ENCODE data around the gene KHDC4.
"Not testable (repeated sequence)": the region's sequence is repeated elsewhere in the genome, so short reads cannot be mapped to it uniquely, and the experiment has no call there.

KHDC4 gene

DNA sequence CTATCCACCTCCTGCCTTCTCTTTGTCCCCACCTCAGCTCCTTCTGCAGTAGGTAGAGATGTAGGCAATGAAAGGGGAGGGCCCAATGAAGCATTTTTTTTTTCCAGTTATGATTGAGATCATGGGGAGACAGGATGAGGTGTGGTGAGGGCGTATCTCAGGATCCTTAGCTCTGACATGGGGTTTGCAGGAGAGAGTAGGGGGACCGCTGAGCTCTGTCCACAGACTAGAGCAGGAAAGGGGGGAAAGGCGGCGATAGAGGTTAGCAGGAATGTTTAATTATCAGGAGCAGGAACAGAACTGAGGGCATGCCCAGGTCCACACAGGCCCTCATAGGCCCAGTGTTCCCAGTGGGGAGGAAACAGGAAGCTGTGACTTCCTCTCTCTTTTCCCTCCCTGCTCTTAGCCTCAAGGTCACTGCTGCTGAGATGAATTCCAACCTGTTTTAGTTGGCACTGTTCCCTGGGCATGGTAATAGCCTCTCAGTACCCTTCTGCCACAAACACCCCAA, 6.3 kb upstream of the KHDC4 start:
- DNase-seq: peak; percentile 66

GRCh38 chr1:155938220-155938627, 4.0 kb upstream of the KHDC4 start:
- peak; percentile 97 for DNase-seq

DNA sequence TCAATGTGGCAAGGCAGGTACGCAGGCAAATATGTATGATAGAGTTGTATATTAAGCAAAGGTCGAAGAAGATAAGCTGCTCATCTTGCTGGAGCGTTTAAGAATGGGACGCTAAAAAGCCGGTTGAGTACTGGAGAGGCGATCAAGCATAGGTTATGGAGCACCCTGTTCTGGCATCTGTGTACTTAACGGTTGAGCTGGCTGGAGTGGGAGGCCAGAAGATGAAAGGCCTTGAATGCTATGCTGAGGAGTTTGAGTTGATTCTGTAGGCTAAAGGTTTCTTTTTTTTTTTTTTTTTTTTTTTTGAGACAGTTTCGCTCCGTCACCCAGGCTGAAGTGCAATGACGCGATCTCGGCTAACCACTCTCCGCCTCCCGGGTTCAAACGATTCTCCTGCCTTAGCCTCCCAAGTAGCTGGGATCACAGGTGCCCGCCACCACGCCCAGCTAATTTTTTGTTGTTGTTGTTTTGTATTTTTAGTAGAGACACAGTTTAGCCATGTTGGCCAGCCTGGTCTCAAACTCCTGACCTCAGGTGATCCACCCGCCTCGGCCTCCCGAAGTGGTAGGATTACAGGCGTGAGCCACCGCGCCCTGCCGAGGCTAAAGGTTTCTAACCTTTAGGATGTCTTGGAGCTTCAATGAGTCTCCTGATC, 850 bp upstream of the KHDC4 start:
- peak; percentile 86 for DNase-seq

DNA sequence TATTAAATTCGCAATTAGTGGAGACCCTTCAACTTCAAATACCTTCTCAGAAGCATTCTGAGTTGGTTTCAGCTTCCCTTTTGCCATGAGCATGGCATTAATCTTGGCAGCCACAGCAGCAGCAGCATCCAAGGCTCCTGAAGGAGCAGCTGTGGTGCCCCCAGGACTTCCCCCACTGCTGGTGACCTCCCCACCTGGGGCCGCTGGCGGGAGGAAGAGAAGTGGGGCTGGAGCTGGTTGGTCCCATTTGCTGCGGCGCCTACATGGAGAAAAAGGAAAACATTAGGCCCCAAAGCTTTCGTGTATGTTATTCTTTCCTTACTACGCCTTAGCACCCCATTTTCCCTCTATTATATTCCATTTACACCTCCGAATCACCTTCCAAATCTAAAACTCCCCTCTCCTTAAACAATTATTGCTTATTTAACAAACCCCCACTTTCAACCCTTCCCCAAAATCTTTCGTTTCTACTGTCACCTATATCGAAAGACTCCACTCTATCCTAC, 569 bp downstream of the KHDC4 start:
- no peak for DNase-seq

DNA sequence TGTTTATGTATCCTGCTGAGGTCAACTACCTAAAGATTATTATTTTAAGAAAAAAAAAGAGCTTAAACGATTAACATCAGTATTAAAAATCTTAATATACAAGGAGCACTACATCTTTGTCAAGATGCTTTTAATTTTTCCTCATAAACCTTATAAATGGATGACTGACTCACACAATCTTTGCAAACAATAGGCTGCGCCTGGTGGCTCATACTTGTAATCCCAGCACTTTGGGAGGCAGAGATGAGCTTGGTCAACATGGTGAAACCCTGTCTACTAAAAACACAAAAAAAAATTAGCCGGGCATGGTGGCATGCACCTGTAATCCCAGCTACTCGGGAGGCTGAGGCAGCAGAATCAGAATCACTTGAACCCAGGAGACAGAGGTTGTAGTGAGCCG, 1.7 kb downstream of the KHDC4 start:
- DNase-seq: no peak

DNA sequence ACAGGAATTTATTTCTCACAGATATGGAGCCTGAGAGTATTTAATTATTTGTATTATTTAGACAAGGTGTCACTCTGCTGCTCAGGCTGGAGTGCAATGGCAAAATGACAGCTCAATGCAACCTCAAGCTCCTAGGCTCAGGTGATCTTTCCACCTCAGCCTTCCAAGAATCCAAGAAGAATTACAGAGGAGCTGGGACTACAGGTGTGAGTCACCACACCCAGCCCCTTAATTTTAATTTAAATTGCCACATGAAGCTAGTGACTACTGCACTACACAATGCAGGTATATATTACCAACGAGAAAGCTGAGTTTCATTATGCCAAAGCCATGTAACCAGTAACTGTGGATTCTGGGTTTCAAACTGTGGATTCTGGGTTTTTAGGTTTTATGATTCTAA, 2.1 kb downstream of the KHDC4 start:
- DNase-seq: no peak

DNA sequence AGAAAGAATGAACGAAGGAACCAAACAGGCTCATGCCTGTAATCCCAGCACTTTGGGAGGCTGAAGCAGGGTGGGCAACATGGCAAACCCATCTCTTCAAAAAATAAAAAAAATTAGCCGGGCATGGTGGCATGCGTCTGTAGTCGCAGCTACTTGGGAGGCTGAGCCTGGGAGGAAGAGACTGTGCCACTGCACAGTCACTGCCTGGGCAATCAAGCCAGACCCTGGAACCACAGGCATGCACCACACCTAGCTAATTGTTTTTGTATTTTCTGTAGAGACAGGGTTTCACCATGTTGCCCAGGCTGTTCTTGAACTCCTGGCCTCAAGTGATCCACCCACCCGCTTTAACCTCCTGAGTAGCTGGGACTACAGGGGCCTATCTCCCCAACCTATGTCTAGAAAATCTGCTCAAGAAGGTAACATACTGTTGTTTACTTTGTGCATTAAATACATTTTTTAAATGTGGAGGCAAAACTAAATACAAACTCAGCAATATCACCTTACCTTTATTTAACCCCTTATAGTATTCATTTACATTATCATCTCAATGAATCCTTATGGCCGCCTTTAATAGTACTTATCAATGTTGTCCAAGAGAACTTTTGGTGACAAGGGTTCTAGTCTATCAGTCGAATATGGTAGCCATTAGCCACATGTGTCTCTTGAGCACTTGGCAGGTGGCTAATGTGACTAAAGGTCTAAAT, 2.7 kb downstream of the KHDC4 start:
- no peak for DNase-seq

DNA sequence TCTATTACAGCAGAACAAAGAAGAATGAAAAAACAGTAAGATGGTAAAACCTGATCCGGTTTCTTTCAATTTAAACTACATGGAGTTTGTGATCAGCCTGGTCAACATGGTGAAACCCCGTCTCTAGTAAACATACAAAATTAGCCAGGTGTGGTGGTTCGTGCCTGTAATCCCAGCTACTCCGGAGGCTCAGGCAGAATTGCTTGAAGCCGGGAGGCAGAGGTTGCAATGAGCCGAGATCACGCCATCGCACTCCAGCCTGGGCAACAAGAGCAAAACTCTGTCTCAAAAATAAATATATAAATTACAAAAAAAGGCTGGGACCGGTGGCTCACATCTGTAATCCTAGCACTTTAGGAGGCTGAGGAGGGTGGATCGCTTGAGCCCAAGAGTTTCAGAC, 3.5 kb downstream of the KHDC4 start:
- not testable (repeated sequence) for DNase-seq

GRCh38 chr1:155929057-155929456, 5.2 kb downstream of the KHDC4 start:
- DNase-seq: no peak

DNA sequence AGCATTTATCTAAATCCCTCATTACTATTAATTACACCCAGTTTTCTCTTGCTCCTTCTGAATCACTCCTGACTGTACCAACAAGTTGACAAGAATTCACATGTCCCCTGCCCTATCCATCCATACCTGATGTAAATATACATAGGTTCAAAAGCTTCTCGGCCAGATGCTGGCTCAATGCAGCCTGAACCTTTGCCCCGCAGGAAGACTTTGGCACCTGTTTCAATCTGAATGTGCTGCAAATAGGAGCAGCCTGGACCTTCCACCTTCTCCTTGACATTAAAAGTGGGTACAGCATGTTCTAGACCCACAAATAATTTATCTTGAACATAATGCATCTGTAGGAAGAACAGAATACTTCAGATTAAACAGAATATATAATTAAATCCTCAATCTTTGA, 8.7 kb downstream of the KHDC4 start:
- DNase-seq: no peak

- no peak for DNase-seq
Measured at GRCh38 chr1:155920717-155921116, 13.5 kb downstream of the KHDC4 start.

GRCh38 chr1:155919801-155920200, 14.4 kb downstream of the KHDC4 start:
- no peak for DNase-seq

DNA sequence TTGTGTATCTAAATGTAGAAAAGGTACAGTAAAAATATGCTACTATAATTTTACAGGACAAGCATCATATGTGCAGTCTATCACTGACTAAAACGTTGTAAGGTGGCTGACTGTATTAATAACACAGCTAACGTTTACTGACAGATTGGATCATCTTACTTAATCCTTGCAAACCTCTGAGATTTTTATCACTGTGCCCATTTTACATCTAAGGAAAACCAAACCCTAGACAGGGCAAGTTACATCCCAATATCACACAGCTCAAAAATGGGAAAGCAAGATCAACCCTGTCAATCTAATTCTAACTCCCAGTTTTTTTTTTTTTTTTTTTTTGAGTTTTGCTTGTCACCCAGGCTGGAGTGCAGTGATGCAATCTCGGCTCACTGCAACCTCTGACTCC, 15.6 kb downstream of the KHDC4 start:
- no peak for DNase-seq

DNA sequence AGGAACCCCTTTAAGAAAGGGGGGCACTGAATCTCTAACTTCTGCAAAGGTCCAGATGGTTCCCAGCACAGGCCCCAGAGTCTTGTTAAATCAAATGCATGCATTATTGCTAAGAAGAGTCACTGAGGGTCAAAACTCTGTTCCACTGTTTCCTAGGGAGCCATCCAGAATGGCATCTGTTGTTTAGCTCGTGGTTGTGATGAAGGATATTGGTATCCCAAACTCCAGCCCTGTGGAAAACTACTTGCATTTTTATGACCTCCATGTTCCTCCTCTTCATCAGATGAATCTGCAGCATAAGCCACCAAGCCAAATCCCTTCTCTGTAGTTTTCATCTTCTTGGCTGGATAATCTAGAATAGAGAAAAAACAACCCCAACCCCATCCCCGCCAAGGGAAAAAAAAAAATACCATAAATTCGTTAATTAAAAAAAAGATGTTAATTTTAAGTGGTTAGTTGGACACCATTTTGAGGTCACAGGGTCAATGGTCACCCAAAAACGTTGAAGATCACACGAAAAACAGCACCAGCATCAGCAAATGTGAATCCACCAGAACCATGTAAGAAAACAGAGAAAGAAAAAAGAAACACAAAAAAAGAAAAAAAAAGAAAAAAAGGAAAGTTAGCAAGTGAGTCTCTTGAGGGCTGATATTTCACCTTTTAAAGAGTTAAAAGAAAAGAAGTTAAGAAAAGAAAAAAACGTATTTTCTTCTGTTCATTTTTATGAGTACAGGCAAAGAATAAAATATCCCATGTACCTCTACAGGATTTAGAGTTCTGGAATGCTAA, 20.1 kb downstream of the KHDC4 start:
- DNase-seq: no peak

DNA sequence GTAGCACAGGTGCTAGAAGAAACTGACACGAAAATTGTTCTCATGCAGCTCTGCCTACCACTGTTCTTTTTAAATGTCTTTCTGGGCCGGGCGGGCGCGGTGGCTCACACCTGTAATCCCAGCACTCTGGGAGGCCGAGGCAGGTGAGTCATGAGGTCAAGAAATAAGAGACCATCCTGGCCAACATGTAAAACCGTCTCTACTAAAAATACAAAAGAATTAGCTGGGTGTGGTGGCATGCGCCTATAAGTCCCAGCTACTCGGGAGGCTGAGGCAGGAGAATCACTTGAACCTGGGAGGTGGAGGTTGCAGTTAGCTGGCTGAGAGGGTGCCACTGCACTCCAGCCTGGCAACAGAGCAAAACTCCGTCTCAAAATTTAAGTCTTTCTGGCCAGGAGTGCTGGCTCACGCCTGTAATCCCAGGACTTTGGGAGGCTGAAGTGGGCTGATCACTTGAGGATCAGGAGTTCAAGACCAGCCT, 22.1 kb downstream of the KHDC4 start:
- DNase-seq: no peak

DNA sequence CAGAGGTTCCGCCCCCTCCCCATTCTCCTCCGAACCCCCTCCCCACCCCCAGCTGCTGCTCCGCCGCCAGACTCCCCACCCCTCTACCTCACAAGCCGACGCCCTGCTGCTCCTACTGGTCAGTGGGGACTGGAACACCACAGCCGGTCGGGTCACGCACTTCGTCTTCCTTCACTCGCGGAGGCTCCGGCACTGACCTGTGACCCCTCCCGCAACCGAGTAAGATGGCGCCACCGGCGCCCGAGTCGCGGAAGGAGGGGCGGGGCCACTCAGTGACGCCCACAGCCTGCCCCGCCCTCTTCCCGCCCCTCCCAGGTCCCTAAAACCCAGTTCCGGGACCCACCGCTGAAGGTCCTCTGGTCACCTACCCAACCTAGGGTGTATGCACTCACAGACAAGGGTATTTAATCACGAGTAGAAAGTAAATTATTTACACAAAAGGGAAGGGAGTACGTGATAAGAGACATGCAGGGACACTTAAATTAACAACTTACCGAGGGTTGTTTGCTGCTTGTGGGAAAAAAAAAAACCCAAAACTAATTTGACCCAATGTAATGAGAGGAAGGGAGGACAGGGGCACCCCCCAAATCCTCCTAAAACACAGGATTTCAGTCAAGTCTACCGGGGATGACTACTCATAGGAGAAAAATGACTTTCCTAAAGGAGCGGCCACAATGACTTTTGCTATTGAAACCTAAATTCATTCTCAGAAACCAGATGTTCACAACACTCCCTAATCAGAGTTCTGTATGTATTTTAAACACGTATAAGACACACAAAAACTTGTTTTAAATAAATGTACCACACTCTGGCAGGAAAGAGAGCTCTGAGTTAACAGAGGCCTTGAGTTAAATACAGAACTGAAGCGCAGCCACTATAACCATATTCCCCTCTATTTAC, 22.8 kb downstream of the KHDC4 start, which contains the start of gene RIT1:
Gene RIT1, minus strand, starts transcription at position 194 of the 900 bp plus-strand sequence. CDS start 588 bp downstream, outside the sequence.
- DNase-seq: peak; percentile 67

GRCh38 chr1:155910621-155911121, 23.5 kb downstream of the KHDC4 start:
- DNase-seq: peak; percentile 47

DNA sequence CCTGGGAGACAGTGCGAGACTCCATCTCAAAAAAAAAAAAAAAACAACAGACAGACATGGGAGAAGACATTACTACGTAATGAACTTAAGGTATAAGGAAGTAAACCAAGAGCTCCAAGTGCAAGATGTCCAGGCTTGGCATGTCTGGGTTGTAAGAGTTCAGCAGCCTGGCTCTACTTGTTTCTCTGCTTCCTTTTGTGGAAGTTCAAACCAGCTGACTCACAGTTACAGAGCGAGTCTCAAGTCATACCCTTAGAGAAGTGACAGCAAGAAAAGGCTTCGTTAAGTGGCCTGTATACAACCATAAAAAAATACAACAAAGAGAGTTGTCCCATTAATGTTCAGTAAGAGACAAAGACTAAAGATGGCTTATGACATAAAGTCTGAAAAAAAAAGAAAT, 24.3 kb downstream of the KHDC4 start:
- no peak for DNase-seq

DNA sequence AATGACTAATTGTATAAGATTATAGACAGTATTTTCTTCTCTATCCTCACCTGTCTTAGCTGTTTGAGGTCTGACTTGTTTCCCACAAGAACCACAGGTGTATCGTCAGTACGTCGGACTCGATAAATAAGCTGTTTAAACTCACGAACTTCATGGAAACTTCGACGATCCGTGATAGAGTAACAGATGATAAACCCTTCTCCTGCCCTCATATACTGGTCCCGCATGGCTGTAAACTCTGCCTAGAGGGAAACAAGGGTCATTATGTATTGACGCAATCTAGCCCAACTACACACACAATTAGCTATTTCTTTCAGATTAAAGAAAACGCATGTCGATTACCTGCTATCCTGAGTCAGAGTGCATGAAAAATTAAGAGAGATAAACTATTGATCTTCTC, 30.0 kb downstream of the KHDC4 start:
- DNase-seq: no peak

GRCh38 chr1:155900161-155900560, 34.1 kb downstream of the KHDC4 start:
- DNase-seq: no peak

GRCh38 chr1:155899683-155900082, 34.5 kb downstream of the KHDC4 start:
- DNase-seq: no peak

- DNase-seq: no peak
Measured at GRCh38 chr1:155898888-155899287, 35.3 kb downstream of the KHDC4 start.

All from NCI-H1694 treated with DMSO at 0.1 percent for 48 hours (cell line).